Measurements from ENCODE around the gene TOGARAM2.

Gene TOGARAM2

DNA sequence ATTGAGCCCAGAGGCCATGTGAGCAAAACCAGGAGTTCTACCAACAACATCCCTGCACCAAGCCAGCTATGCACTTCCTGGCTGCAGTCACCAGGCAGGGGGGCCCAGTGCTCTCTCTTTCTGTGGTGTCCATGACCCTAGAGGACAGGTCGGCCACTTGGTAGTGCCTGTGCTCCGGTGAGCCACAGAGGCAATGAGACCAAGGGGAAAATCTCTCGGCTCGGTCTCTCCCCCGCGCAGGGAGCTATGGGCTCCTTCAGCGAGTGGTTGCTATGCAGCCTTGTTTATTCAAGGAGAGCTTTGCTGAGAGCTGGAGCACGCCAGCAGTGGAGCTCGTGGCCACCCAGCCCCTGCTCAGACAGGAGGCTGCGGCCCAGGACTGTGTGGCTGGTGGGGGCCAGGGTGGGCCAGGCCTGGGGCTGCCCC lies at the start of gene TOGARAM2:
TOGARAM2 (plus strand) TSS at position 283 of the 426 bp plus-strand sequence. CDS start 13,537 bp downstream, outside the sequence.
- DNase-seq (ENCODE audit: low read depth, low spot score): no peak

DNA sequence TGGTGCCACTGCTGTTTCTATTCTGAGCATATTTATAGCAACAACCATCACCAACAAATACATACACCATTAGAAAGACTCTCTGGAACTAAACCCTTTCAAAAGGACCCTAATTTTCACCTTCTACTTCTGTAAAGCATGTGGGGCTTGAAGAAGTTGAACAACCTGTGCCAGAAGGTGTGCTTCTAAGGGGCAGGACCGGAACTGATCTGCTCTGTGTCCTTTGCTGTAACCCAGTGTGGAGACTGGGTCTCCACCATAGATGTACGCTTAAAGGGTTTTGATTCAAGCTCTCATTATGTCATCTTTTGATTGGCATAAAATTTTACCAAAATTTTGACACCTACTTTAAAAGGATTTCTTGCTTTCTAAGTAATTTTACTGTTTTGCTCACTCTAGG lies 46.3 kb upstream of the TOGARAM2 start:
- no peak for DNase-seq (ENCODE audit: low read depth, low spot score)

DNA sequence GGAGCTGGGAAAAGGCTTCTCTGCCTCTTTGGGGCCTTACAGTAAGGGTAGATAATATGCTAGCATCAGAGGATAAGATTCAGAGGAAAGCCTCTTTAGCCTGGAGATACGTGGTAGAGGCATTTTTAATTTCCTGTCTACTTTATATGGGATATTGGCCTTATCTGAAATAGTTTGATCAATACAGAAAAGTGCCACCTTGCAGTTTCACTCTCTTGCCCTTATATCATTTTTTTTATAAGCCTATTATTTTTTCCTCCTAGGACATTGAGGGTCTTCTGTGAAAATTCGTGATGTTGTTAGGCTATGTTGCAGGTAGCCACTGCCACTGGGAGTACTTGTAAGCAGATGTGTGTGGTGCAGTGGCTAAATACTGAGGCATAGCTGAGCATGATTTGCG lies 40.1 kb upstream of the TOGARAM2 start:
- DNase-seq (ENCODE audit: low read depth, low spot score): no peak

DNA sequence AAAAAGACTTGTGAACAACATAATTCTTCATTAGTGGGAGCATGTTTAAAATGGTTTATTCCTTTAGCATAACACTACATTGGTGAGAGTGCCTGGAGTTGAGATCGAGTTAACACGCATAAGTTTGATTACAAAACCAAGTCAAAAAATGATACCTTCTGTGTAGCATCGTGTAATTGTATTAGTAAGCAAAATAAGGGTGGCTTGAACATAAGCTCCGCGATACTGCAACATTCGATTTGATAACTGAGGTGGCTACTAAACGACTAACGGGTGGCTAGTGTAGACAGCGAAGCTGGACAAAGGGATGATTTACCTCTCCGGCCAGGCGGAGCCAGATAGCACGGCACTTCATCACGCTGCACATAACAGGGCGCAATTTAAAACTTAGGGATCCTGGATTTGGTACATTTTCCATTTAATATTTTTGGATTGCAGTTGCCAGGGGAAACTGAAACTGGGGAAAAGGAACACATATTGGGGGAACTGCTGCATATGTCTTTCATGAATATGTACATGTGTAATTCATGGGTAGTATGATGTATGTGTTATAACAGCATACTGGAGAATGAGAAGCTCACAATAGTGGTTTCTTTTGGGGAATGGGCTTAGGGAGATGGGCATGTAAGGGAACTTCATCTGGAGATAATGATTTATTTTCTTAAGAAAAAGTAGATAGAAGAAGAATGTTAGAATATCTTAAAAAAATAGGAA lies 36.4 kb upstream of the TOGARAM2 start:
- no peak for DNase-seq (ENCODE audit: low read depth, low spot score)

DNA sequence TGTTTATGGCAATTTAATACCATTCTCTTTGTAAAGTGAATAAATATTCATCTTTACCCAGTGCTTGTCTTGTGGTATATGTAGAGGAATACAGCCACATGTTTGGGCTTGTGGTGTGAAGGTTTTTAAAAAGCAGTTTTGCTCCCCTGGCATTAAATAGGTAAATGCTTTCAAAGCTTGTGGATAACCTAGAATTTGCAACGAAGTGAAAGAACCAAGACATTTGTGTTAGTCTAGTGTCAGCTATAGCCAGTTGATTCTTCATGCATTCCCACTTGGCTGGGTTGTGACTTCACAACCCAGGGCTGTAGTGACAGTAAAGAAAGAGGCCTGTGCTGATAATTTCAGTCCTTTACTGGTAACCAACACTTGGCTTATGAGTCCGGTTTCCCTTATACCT lies 32.9 kb upstream of the TOGARAM2 start:
- no peak for DNase-seq (ENCODE audit: low read depth, low spot score)

DNA sequence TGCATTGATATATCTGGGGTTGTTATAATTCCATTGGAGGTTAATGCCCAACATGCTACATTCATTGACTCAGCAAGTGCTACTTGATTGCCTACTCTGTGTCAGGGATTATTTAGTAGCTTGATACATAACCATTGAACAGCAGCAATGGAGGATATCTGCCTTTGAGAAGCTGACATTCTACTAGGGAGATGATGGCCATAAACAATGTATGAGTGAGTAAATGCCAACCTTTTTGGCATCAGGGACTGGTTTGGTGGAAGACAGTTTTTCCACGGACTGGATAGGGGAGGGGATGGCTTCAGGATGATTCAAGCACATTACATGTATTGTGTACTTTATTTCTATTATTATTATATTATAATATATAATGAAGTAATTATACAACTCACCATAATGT lies 31.9 kb upstream of the TOGARAM2 start:
- DNase-seq (ENCODE audit: low read depth, low spot score): no peak

DNA sequence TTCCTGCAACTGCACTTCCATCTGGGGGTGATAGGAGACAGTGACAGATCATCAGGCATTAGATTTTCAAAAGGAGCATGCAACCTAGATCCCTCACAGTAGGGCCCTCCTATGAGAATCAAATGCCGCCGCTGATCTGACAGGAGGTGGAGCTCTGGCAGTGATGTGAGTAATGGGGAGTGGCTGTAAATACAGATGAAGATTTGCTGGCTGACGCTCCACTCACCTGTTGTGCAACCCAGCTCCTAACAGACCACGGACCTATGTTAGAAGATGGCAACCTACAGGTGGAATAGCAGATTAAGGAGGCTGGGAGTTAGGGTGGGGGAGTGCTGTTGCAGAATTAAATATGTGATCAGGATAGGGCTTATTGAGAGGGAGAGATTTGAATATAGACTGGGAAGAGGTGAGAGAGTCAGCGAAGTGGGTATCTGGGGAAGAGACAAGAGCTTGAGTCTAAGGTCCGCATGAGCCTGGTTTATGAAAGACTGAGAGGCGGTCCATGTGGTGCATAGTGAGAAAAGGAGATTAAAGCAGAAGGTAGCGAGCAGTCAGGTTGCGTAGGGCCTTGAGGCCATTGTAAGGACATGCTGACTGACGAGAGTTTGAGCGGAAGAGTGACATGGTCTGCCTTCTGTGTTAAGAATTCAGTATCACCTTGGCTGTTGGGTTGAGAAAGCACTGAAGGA lies 31.3 kb upstream of the TOGARAM2 start:
- no peak for DNase-seq (ENCODE audit: low read depth, low spot score)

GRCh38 chr2:28950941-28951630 lies 30.0 kb upstream of the TOGARAM2 start:
- DNase-seq (ENCODE audit: low read depth, low spot score): no peak

GRCh38 chr2:28951910-28952835 lies 28.9 kb upstream of the TOGARAM2 start:
- no peak for DNase-seq (ENCODE audit: low read depth, low spot score)

- DNase-seq (ENCODE audit: low read depth, low spot score): no peak
These were observed 28.3 kb upstream of the TOGARAM2 start for GRCh38 chr2:28952836-28953211.

DNA sequence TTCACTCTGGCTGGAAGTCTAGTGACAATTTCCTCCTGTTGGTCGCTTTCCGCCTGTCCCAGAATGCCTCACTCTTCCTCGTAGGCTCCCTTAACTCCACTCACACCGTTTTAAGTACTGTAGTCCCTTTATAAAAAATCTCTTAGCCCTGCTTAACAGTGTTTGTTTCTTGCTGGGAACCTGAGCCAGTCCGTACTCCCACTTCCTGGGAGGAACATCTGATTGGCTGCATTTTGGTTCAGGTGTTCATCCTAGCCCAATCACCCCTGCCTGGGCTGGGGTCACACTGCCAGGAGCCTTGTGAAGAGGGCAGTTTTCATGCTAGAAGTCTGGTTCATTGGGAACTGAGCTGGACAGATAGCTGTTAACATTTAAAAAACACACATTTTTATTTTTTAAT lies 25.6 kb upstream of the TOGARAM2 start:
- DNase-seq (ENCODE audit: low read depth, low spot score): no peak

GRCh38 chr2:28956415-28956826 lies 24.7 kb upstream of the TOGARAM2 start:
- DNase-seq (ENCODE audit: low read depth, low spot score): no peak

GRCh38 chr2:28956890-28957289 lies 24.2 kb upstream of the TOGARAM2 start:
- DNase-seq (ENCODE audit: low read depth, low spot score): no peak

- DNase-seq (ENCODE audit: low read depth, low spot score): peak; percentile 58
These were observed 22.4 kb upstream of the TOGARAM2 start for GRCh38 chr2:28958689-28959088.

- no peak for DNase-seq (ENCODE audit: low read depth, low spot score)
These were observed 20.7 kb upstream of the TOGARAM2 start for GRCh38 chr2:28960401-28960800.

- no peak for DNase-seq (ENCODE audit: low read depth, low spot score)
These were observed 18.6 kb upstream of the TOGARAM2 start for GRCh38 chr2:28962505-28962904.

DNA sequence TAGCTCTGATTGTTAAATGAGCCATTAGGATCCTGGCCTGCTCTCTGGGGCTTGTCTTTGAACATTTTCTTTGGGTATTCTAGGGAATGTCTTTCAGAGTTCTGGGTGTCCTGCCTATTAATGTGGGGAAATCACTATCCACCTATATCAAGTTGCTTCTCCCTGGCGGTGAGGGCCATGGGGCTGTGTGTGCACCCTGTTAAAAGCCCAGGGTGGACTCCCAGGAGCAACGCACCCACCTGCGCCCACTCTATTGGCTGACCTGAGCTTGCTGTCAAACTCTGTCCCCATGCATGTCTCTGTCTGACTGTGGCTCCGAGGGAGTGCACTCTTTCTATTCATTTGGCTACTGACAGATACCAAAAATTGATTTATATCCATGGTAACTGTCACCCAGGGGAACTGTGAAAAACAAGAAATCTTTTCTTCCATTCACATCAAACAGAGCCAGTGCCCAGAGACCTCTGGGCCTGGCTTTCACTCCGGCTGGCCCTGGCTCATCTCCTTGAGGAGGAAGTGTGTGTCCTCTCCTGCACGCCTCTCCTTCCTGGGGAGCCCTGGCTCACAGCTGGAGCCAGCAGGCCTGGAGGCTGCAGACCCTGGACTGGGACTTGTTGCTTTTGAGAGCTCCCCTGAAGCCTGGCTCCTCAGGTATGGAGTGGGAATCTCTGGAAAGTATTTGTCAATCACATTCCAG lies 10.5 kb upstream of the TOGARAM2 start:
- DNase-seq (ENCODE audit: low read depth, low spot score): no peak

- DNase-seq (ENCODE audit: low read depth, low spot score): no peak
These were observed 8.2 kb upstream of the TOGARAM2 start for GRCh38 chr2:28972778-28973335.

GRCh38 chr2:28974252-28974651 lies 6.8 kb upstream of the TOGARAM2 start:
- no peak for DNase-seq (ENCODE audit: low read depth, low spot score)

- DNase-seq (ENCODE audit: low read depth, low spot score): no peak
These were observed 5.4 kb upstream of the TOGARAM2 start for GRCh38 chr2:28975671-28976070.

DNA sequence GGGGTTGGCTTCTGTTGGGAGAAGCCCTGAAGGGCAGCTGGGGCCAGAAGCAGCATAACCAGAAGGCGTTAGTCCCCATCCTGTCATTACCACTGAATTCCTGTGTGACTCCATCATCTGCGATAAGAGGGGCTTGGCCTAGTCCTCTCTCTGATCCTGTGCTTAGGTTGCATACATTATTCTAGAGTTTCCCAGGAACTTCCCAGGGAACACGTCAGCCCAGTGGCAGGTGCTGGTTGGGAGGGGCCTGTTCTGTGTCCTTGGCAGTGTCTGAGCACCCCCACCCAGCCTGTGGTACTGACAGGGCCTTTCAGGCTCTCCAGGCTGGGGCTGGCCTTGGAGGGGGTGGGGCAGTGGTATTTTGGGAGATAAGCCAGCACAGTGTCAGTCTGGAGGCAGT lies 4.5 kb upstream of the TOGARAM2 start:
- DNase-seq (ENCODE audit: low read depth, low spot score): no peak
